ENCODE measurements around the gene KCNQ2.

- TF ChIP-seq, protein P1, sequence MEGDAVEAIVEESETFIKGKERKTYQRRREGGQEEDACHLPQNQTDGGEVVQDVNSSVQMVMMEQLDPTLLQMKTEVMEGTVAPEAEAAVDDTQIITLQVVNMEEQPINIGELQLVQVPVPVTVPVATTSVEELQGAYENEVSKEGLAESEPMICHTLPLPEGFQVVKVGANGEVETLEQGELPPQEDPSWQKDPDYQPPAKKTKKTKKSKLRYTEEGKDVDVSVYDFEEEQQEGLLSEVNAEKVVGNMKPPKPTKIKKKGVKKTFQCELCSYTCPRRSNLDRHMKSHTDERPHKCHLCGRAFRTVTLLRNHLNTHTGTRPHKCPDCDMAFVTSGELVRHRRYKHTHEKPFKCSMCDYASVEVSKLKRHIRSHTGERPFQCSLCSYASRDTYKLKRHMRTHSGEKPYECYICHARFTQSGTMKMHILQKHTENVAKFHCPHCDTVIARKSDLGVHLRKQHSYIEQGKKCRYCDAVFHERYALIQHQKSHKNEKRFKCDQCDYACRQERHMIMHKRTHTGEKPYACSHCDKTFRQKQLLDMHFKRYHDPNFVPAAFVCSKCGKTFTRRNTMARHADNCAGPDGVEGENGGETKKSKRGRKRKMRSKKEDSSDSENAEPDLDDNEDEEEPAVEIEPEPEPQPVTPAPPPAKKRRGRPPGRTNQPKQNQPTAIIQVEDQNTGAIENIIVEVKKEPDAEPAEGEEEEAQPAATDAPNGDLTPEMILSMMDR (IDR thresholded peaks at IDR 0.05 in 8 of 11, conservative IDR thresholded peaks at IDR 0.05 in 3 of 11): no peak
- no peak for TF ChIP-seq POLR2A (IDR thresholded peaks at IDR 0.05)
Measured at GRCh38 chr20:63456429-63457284, 15.8 kb downstream of the KCNQ2 start.

All from spleen (tissue), 7 donors.